ENCODE data around the gene SIGLEC10. TPM values are rescaled to one million over a fixed set of nuclear protein-coding genes. Genes with fewer than 3 reads are reported as not detected.

SIGLEC10 gene
- total and polyA plus RNA-seq, 4 donors: 3.4 to 248 (median 29.9) TPM

GRCh38 chr19:51457351-51458013 is 40.0 kb upstream of the SIGLEC10 start:
- H3K36me3 ChIP-seq (ENCODE audit: control insufficient read depth in 4 of 4, insufficient read depth in 4 of 4, low read length in 4 of 4): no peaks in the 10 kb centered on the region
- TF ChIP-seq, protein P1, sequence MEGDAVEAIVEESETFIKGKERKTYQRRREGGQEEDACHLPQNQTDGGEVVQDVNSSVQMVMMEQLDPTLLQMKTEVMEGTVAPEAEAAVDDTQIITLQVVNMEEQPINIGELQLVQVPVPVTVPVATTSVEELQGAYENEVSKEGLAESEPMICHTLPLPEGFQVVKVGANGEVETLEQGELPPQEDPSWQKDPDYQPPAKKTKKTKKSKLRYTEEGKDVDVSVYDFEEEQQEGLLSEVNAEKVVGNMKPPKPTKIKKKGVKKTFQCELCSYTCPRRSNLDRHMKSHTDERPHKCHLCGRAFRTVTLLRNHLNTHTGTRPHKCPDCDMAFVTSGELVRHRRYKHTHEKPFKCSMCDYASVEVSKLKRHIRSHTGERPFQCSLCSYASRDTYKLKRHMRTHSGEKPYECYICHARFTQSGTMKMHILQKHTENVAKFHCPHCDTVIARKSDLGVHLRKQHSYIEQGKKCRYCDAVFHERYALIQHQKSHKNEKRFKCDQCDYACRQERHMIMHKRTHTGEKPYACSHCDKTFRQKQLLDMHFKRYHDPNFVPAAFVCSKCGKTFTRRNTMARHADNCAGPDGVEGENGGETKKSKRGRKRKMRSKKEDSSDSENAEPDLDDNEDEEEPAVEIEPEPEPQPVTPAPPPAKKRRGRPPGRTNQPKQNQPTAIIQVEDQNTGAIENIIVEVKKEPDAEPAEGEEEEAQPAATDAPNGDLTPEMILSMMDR (IDR thresholded peaks at IDR 0.05; ENCODE audit: control extremely low read depth, extremely low read depth): no peak
- WGBS, 2 donors: 82 to 85% methylated on average over 11 of the region's 11 CpGs
- H3K9me3 ChIP-seq (ENCODE audit: control insufficient read depth in 4 of 4, insufficient read depth in 3 of 4, low read length in 3 of 4): peaks cover 0 to 2% (median 0%) of the 10 kb centered on the region in 4 donors
- H3K9ac ChIP-seq (ENCODE audit: insufficient read depth in 1 of 2, low read length in 2 of 2): no peak overlapping the region
- no peak for ATAC-seq (ENCODE audit: insufficient read depth, low FRiP score)
- peaks cover 0 to 8% (median 4%) of the 10 kb centered on the region in 3 donors for H3K27me3 ChIP-seq (ENCODE audit: control insufficient read depth in 3 of 3, insufficient read depth in 3 of 3, low read length in 2 of 3)
- no peaks in the 10 kb centered on the region for H3K4me1 ChIP-seq (ENCODE audit: control insufficient read depth in 5 of 5, insufficient read depth in 5 of 5, low read length in 5 of 5)
- no peak overlapping the region for H3K27ac ChIP-seq (ENCODE audit: low read depth in 1 of 2, low read length in 1 of 2)
- no peak overlapping the region for H3K4me3 ChIP-seq
- no peak for DNase-seq

- no peak overlapping the region for H3K9ac ChIP-seq (ENCODE audit: insufficient read depth in 1 of 2, low read length in 2 of 2)
- no peak overlapping the region for H3K27ac ChIP-seq (ENCODE audit: low read depth in 1 of 2, low read length in 1 of 2)
- H3K4me1 ChIP-seq (ENCODE audit: control insufficient read depth in 5 of 5, insufficient read depth in 5 of 5, low read length in 5 of 5): no peaks in the 10 kb centered on the region
- H3K9me3 ChIP-seq (ENCODE audit: control insufficient read depth in 4 of 4, insufficient read depth in 3 of 4, low read length in 3 of 4): peaks cover 0 to 2% (median 0%) of the 10 kb centered on the region in 4 donors
- ATAC-seq (ENCODE audit: insufficient read depth, low FRiP score) (no peak), DNase-seq (no peak)
- H3K4me3 ChIP-seq: no peak overlapping the region
- no peaks in the 10 kb centered on the region for H3K36me3 ChIP-seq (ENCODE audit: control insufficient read depth in 4 of 4, insufficient read depth in 4 of 4, low read length in 4 of 4)
- whole genome bisulfite sequencing, 2 donors: 71 to 78% methylated on average over 9 to 11 of the region's 11 CpGs
- peaks cover 0 to 5% (median 4%) of the 10 kb centered on the region in 3 donors for H3K27me3 ChIP-seq (ENCODE audit: control insufficient read depth in 3 of 3, insufficient read depth in 3 of 3, low read length in 2 of 3)
- TF ChIP-seq, protein P1 (IDR thresholded peaks at IDR 0.05; ENCODE audit: control extremely low read depth, extremely low read depth): no peak
Observed at GRCh38 chr19:51456541-51457290, 39.3 kb upstream of the SIGLEC10 start.

- WGBS, 2 donors: 83% methylated on average over 5 of the region's 5 CpGs
Observed at GRCh38 chr19:51450730-51451307, 33.4 kb upstream of the SIGLEC10 start.

More at GRCh38 chr19:51450730-51451307, 33.4 kb upstream of the SIGLEC10 start:
- no peak overlapping the region for H3K27ac ChIP-seq (ENCODE audit: low read depth in 1 of 2, low read length in 1 of 2)
- peaks cover 0 to 6% (median 3%) of the 10 kb centered on the region in 3 donors for H3K27me3 ChIP-seq (ENCODE audit: control insufficient read depth in 3 of 3, insufficient read depth in 3 of 3, low read length in 2 of 3)
- no peak overlapping the region for H3K4me3 ChIP-seq
- H3K4me1 ChIP-seq (ENCODE audit: control insufficient read depth in 5 of 5, insufficient read depth in 5 of 5, low read length in 5 of 5): no peaks in the 10 kb centered on the region
- H3K9ac ChIP-seq (ENCODE audit: insufficient read depth in 1 of 2, low read length in 2 of 2): no peak overlapping the region
- peaks cover 0 to 2% (median 0%) of the 10 kb centered on the region in 4 donors for H3K9me3 ChIP-seq (ENCODE audit: control insufficient read depth in 4 of 4, insufficient read depth in 3 of 4, low read length in 3 of 4)
- no peaks in the 10 kb centered on the region for H3K36me3 ChIP-seq (ENCODE audit: control insufficient read depth in 4 of 4, insufficient read depth in 4 of 4, low read length in 4 of 4)
- no peak for DNase-seq
- TF ChIP-seq, protein P1 (IDR thresholded peaks at IDR 0.05; ENCODE audit: control extremely low read depth, extremely low read depth): no peak
- ATAC-seq (ENCODE audit: insufficient read depth, low FRiP score): no peak

All from lung (tissue), 12 donors.